SK-N-SH (cell line): ENCODE results near the gene COL15A1. TPM values are rescaled to one million over a fixed set of nuclear protein-coding genes. Genes with fewer than 3 reads are reported as not detected.
A peak's percentile ranks its signal among the peaks of the same experiment; 100 is the strongest.

Source experiments
- CTCF ChIA-PET: fragments of 300-600, 350-600 bp; formaldehyde crosslinking; extraction: SDS; loops from one replicate; lab custom pipeline; 2021; lab: Yijun Ruan, JAX
- POLR2A ChIA-PET: fragments of 350-600 bp; sonication (Branson Sonifier 250); formaldehyde crosslinking; extraction: SDS; loops from one replicate; lab custom pipeline; 2020; ENCODE audit warnings: antibody characterized with exemption, inconsistent platforms; lab: Yijun Ruan, JAX
- DNase-seq: peaks from one replicate; pipeline ENCODE4 v3.0.0; 2012
- H2AFZ ChIP-seq: fragments of 200-600 bp; sonication (generic); 2 replicates; pipeline ENCODE4 v1.8.1; 2016; ENCODE audit warnings: antibody characterized with exemption, mild to moderate bottlenecking, low read depth
- H3F3A ChIP-seq: fragments of 200-600 bp; sonication (generic); replicated peaks from 2 replicates; pipeline ENCODE3; 2016; ENCODE audit warnings: antibody characterized with exemption, mild to moderate bottlenecking; ENCODE audit not compliant: insufficient read depth
- H3K27ac ChIP-seq, 2 experiments: fragments of 200-500 bp in 1 of 2; fragments of 200-600 bp in 1 of 2; sonication (Bioruptor generic) in 1 of 2; sonication (generic), shearing (Covaris generic) in 1 of 2; 2 replicates each; pipeline versions ENCODE4 v1.5.1 to v1.6.1; 2014 to 2016; ENCODE audit warnings: low read depth in 2 of 2, inconsistent platforms in 1 of 2, low read length in 1 of 2, mild to moderate bottlenecking in 1 of 2, mixed read lengths in 1 of 2
- H3K27me3 ChIP-seq: fragments of 200-600 bp; sonication (generic), shearing (Covaris generic); 2 replicates; pipeline ENCODE4 v1.6.1; 2016; ENCODE audit warnings: mixed run types; ENCODE audit not compliant: insufficient read depth
- H3K36me3 ChIP-seq, 2 experiments: fragments of 200-500 bp in 1 of 2; fragments of 200-600 bp in 1 of 2; sonication (Bioruptor generic) in 1 of 2; sonication (generic) in 1 of 2; replicated peaks in 1 of 2; 2 replicates each; pipeline versions ENCODE3 to v1.5.1; 2014 to 2016; ENCODE audit warnings: low read length in 1 of 2, mild to moderate bottlenecking in 1 of 2; ENCODE audit not compliant: insufficient read depth in 2 of 2, control insufficient read depth in 1 of 2
- H3K4me1 ChIP-seq, 2 experiments: fragments of 200-500 bp in 1 of 2; fragments of 200-600 bp in 1 of 2; sonication (Bioruptor generic) in 1 of 2; sonication (generic), shearing (Covaris generic) in 1 of 2; 2 replicates each; pipeline versions ENCODE4 v1.5.1 to v1.6.1; 2014 to 2016; ENCODE audit warnings: low read depth in 1 of 2, low read length in 1 of 2, mixed run types in 1 of 2; ENCODE audit not compliant: insufficient read depth in 2 of 2, control insufficient read depth in 1 of 2
- H3K4me2 ChIP-seq: fragments of 200-600 bp; sonication (generic), shearing (Covaris generic); 2 replicates; pipeline ENCODE4 v1.6.1; 2017; ENCODE audit warnings: mixed run types
- H3K4me3 ChIP-seq, 2 experiments: fragments of 200-500 bp in 1 of 2; fragments of 200-600 bp in 1 of 2; sonication (Bioruptor generic) in 1 of 2; sonication (generic), shearing (Covaris generic) in 1 of 2; 2 replicates each; pipeline versions ENCODE4 v1.5.1 to v1.8.1; 2014 to 2016; ENCODE audit warnings: low read depth in 2 of 2, inconsistent platforms in 1 of 2, low read length in 1 of 2, mild to moderate bottlenecking in 1 of 2, mixed read lengths in 1 of 2, moderate library complexity in 1 of 2
- H3K79me2 ChIP-seq: fragments of 200-600 bp; sonication (generic); 2 replicates; pipeline ENCODE4 v1.8.1; 2017; ENCODE audit warnings: mild to moderate bottlenecking; ENCODE audit not compliant: insufficient read depth
- H3K9ac ChIP-seq: fragments of 200-600 bp; sonication (generic); 2 replicates; pipeline ENCODE4 v1.6.1; 2017; ENCODE audit warnings: mixed run types
- H3K9me2 ChIP-seq: fragments of 200-600 bp; sonication (generic); 2 replicates; pipeline ENCODE4 v1.6.1; 2017; ENCODE audit warnings: mixed run types
- H3K9me3 ChIP-seq: fragments of 200-600 bp; sonication (generic); 2 replicates; pipeline ENCODE4 v1.6.1; 2017; ENCODE audit warnings: mixed run types, mild to moderate bottlenecking, moderate library complexity
- H4K20me1 ChIP-seq: fragments of 200-600 bp; sonication (generic); 2 replicates; pipeline ENCODE4 v1.6.1; 2017; ENCODE audit warnings: mild to moderate bottlenecking, mixed run types; ENCODE audit not compliant: insufficient read depth
- CHD2 ChIP-seq: fragments of 150-350 bp; IDR thresholded peaks from 2 replicates; pipeline ENCODE4 v1.6.1; 2018; ENCODE audit warnings: low read length; ENCODE audit not compliant: partially characterized antibody
- ELF1 ChIP-seq: IDR thresholded peaks from 2 replicates; pipeline ENCODE4 v1.4.0; 2012
- EZH2phosphoT487 ChIP-seq: fragments of 200-600 bp; sonication (generic); IDR thresholded peaks from 2 replicates; pipeline ENCODE4 v1.6.1; 2017; ENCODE audit warnings: low read depth, mixed run types, mild to moderate bottlenecking, antibody characterized with exemption, moderate library complexity, borderline replicate concordance
- FOXM1 ChIP-seq: IDR thresholded peaks from 2 replicates; pipeline ENCODE4 v1.4.0; 2012; ENCODE audit warnings: low read depth, mild to moderate bottlenecking
- JUND ChIP-seq: IDR thresholded peaks from 2 replicates; pipeline ENCODE4 v1.4.0; 2012
- MEF2A ChIP-seq: IDR thresholded peaks from 2 replicates; pipeline ENCODE4 v1.4.0; 2012; ENCODE audit warnings: low read depth, borderline replicate concordance
- NFIC ChIP-seq: IDR thresholded peaks from 2 replicates; pipeline ENCODE4 v1.4.0; 2012; ENCODE audit warnings: borderline replicate concordance
- NRF1 ChIP-seq: IDR thresholded peaks from 2 replicates; pipeline ENCODE4 v1.6.1; 2012; ENCODE audit warnings: low read depth, mild to moderate bottlenecking, low read length
- RCOR1 ChIP-seq: fragments of 150-350 bp; IDR thresholded peaks from 2 replicates; pipeline ENCODE4 v1.6.1; 2017; ENCODE audit warnings: antibody characterized with exemption, low read length
- RFX5 ChIP-seq: IDR thresholded peaks from 2 replicates; pipeline ENCODE4 v1.6.1; 2012; ENCODE audit warnings: mild to moderate bottlenecking, improper control_type of control experiment, low read length
- RXRA ChIP-seq: IDR thresholded peaks from 2 replicates; pipeline ENCODE4 v1.4.0; 2012; ENCODE audit warnings: low read depth, mild to moderate bottlenecking, borderline replicate concordance
- SIN3A ChIP-seq: IDR thresholded peaks from 2 replicates; pipeline ENCODE4 v1.6.1; 2012; ENCODE audit warnings: low read depth, mild to moderate bottlenecking, low read length, moderate library complexity, borderline replicate concordance
- SMC3 ChIP-seq: IDR thresholded peaks from 2 replicates; pipeline ENCODE4 v1.6.1; 2012; ENCODE audit warnings: low read depth, low read length, improper control_type of control experiment
- TAF1 ChIP-seq: IDR thresholded peaks from 2 replicates; pipeline ENCODE4 v1.6.1; 2012; ENCODE audit warnings: low read depth, mild to moderate bottlenecking, low read length, moderate library complexity, borderline replicate concordance
- TCF12 ChIP-seq: IDR thresholded peaks from 2 replicates; pipeline ENCODE4 v1.4.0; 2012
- TEAD4 ChIP-seq: IDR thresholded peaks from 2 replicates; pipeline ENCODE4 v1.4.0; 2012; ENCODE audit warnings: mild to moderate bottlenecking, borderline replicate concordance; ENCODE audit not compliant: insufficient read depth
- WGBS: methylation state at CpG from one replicate; pipeline ENCODE4 v1.1.6; 2017; ENCODE audit warnings: low lambda C conversion rate; 5-methylcytosine and 5-hydroxymethylcytosine counted together
- polyA plus RNA-seq, 3 experiments: library from polyadenylated mRNA; depleted of rRNA; stranded (reverse); fragments of >200 nt; gene quantifications; 2 replicates each; pipeline ENCODE4 v1.2.3, GENCODE V29; 2012
- TF ChIP-seq, protein P1 (sequence below): IDR thresholded peaks from 2 replicates; pipeline ENCODE4 v1.6.1; 2012; ENCODE audit warnings: mild to moderate bottlenecking, low read depth, low read length, moderate library complexity
- TF ChIP-seq, protein P2 (sequence below): IDR thresholded peaks from 2 replicates; pipeline ENCODE4 v1.4.0; 2012; ENCODE audit warnings: low read depth, borderline replicate concordance
- TF ChIP-seq, protein P3 (sequence below): IDR thresholded peaks from 2 replicates; pipeline ENCODE4 v1.4.0; 2012; ENCODE audit warnings: low read depth, borderline replicate concordance
- TF ChIP-seq, protein P4 (sequence below): fragments of 200-600 bp; sonication (generic); IDR thresholded peaks from 2 replicates; pipeline ENCODE4 v1.6.1; 2017; ENCODE audit warnings: antibody characterized with exemption, mild to moderate bottlenecking, moderate library complexity

COL15A1 gene
- polyA plus RNA-seq, 1 of the 3 experiments (the other 2 are of a cell fraction) = 0.84 TPM

- CTCF ChIA-PET = interaction anchor here (0.6 kb wide), 1 partner anchor 10 kb away, joined by 3 read pairs; no protein-coding TSS in a partner anchor
- H3F3A ChIP-seq = no peaks in the 10 kb centered on the region
- 0 out of 2 replicates have a peak overlapping the region, but pooled peaks have one; percentile 21 for H2AFZ ChIP-seq
- no peak overlapping the region for H3K9ac ChIP-seq
- no peaks in the 10 kb centered on the region for H3K79me2 ChIP-seq
- 55% methylated on average over 7 of the region's 8 CpGs for WGBS
- DNase-seq = no peak
- no peak overlapping the region for H3K4me2 ChIP-seq
- H3K27ac ChIP-seq = 0 out of 4 replicates have a peak overlapping the region, but pooled peaks of 1 of the 2 experiments have one; percentile 12
- TF ChIP-seq ELF1 (no peak), TCF12 (no peak), NRF1 (no peak), RCOR1 (no peak), RXRA (no peak), SMC3 (no peak), JUND (no peak), TEAD4 (no peak), EZH2phosphoT487 (no peak), MEF2A (no peak), NFIC (no peak), SIN3A (no peak), TAF1 (no peak), FOXM1 (no peak), RFX5 (no peak), CHD2 (no peak)
- TF ChIP-seq, protein P1, sequence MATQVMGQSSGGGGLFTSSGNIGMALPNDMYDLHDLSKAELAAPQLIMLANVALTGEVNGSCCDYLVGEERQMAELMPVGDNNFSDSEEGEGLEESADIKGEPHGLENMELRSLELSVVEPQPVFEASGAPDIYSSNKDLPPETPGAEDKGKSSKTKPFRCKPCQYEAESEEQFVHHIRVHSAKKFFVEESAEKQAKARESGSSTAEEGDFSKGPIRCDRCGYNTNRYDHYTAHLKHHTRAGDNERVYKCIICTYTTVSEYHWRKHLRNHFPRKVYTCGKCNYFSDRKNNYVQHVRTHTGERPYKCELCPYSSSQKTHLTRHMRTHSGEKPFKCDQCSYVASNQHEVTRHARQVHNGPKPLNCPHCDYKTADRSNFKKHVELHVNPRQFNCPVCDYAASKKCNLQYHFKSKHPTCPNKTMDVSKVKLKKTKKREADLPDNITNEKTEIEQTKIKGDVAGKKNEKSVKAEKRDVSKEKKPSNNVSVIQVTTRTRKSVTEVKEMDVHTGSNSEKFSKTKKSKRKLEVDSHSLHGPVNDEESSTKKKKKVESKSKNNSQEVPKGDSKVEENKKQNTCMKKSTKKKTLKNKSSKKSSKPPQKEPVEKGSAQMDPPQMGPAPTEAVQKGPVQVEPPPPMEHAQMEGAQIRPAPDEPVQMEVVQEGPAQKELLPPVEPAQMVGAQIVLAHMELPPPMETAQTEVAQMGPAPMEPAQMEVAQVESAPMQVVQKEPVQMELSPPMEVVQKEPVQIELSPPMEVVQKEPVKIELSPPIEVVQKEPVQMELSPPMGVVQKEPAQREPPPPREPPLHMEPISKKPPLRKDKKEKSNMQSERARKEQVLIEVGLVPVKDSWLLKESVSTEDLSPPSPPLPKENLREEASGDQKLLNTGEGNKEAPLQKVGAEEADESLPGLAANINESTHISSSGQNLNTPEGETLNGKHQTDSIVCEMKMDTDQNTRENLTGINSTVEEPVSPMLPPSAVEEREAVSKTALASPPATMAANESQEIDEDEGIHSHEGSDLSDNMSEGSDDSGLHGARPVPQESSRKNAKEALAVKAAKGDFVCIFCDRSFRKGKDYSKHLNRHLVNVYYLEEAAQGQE = no peak
- TF ChIP-seq, protein P2, sequence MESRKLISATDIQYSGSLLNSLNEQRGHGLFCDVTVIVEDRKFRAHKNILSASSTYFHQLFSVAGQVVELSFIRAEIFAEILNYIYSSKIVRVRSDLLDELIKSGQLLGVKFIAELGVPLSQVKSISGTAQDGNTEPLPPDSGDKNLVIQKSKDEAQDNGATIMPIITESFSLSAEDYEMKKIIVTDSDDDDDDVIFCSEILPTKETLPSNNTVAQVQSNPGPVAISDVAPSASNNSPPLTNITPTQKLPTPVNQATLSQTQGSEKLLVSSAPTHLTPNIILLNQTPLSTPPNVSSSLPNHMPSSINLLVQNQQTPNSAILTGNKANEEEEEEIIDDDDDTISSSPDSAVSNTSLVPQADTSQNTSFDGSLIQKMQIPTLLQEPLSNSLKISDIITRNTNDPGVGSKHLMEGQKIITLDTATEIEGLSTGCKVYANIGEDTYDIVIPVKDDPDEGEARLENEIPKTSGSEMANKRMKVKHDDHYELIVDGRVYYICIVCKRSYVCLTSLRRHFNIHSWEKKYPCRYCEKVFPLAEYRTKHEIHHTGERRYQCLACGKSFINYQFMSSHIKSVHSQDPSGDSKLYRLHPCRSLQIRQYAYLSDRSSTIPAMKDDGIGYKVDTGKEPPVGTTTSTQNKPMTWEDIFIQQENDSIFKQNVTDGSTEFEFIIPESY = no peak
- TF ChIP-seq, protein P3, sequence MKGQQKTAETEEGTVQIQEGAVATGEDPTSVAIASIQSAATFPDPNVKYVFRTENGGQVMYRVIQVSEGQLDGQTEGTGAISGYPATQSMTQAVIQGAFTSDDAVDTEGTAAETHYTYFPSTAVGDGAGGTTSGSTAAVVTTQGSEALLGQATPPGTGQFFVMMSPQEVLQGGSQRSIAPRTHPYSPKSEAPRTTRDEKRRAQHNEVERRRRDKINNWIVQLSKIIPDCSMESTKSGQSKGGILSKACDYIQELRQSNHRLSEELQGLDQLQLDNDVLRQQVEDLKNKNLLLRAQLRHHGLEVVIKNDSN = no peak
- TF ChIP-seq, protein P4, sequence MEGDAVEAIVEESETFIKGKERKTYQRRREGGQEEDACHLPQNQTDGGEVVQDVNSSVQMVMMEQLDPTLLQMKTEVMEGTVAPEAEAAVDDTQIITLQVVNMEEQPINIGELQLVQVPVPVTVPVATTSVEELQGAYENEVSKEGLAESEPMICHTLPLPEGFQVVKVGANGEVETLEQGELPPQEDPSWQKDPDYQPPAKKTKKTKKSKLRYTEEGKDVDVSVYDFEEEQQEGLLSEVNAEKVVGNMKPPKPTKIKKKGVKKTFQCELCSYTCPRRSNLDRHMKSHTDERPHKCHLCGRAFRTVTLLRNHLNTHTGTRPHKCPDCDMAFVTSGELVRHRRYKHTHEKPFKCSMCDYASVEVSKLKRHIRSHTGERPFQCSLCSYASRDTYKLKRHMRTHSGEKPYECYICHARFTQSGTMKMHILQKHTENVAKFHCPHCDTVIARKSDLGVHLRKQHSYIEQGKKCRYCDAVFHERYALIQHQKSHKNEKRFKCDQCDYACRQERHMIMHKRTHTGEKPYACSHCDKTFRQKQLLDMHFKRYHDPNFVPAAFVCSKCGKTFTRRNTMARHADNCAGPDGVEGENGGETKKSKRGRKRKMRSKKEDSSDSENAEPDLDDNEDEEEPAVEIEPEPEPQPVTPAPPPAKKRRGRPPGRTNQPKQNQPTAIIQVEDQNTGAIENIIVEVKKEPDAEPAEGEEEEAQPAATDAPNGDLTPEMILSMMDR = no peak
- H3K27me3 ChIP-seq = no peaks in the 10 kb centered on the region
- no peaks in the 10 kb centered on the region for H4K20me1 ChIP-seq
- POLR2A ChIA-PET = no interaction called here
- no peaks in the 10 kb centered on the region for H3K36me3 ChIP-seq
- H3K9me3 ChIP-seq = no peaks in the 10 kb centered on the region
- no peaks in the 10 kb centered on the region for H3K9me2 ChIP-seq
- H3K4me3 ChIP-seq = no peak overlapping the region
- 0 out of 4 replicates have a peak, but pooled peaks cover 0 to 4% of the 10 kb centered on the region in 2 experiments for H3K4me1 ChIP-seq
Measured at GRCh38 chr9:99058964-99059921, 115.5 kb downstream of the COL15A1 start.
